Activated CD4-positive, CD25-positive, alpha-beta regulatory T cell treated with anti-CD3 and anti-CD28 coated beads, Interleukin-2, amount 50 U/mL, for 16 hours (primary cell): ENCODE data around the gene TUBGCP2.
"Not testable (repeated sequence)": the region's sequence is repeated elsewhere in the genome, so short reads cannot be mapped to it uniquely, and the experiment has no call there.

ENCODE experiments used
- DNase-seq: peaks from one replicate; pipeline ENCODE4 v3.0.0-alpha.2; 2020; ENCODE audit warnings: low read depth, low spot score

TUBGCP2 gene

GRCh38 chr10:133249094-133249780 is 59.4 kb downstream of the TUBGCP2 start:
- DNase-seq = no peak

DNA sequence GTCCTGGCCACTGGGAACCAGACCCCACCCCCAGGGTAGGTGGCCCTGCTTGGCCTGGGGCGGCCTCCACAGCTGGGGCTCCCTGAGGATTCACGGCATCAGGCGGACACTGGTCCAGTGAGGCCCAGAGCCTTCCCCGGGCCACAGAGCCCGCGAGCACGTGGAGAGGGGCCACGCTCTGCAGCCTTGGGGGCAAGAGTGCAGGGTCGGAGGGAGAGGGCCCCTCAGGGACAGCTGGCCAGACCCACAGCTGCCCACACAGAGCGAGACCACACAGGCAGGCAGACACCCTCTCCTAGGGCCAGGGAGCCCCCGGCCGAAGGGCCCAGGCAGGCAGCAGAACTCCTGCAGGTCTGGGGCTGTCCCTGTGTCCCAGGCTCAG is 60.3 kb downstream of the TUBGCP2 start:
- no peak for DNase-seq

- DNase-seq = no peak
These were observed 60.9 kb downstream of the TUBGCP2 start for GRCh38 chr10:133247681-133248333.

GRCh38 chr10:133246236-133246626 is 62.4 kb downstream of the TUBGCP2 start:
- no peak for DNase-seq

DNA sequence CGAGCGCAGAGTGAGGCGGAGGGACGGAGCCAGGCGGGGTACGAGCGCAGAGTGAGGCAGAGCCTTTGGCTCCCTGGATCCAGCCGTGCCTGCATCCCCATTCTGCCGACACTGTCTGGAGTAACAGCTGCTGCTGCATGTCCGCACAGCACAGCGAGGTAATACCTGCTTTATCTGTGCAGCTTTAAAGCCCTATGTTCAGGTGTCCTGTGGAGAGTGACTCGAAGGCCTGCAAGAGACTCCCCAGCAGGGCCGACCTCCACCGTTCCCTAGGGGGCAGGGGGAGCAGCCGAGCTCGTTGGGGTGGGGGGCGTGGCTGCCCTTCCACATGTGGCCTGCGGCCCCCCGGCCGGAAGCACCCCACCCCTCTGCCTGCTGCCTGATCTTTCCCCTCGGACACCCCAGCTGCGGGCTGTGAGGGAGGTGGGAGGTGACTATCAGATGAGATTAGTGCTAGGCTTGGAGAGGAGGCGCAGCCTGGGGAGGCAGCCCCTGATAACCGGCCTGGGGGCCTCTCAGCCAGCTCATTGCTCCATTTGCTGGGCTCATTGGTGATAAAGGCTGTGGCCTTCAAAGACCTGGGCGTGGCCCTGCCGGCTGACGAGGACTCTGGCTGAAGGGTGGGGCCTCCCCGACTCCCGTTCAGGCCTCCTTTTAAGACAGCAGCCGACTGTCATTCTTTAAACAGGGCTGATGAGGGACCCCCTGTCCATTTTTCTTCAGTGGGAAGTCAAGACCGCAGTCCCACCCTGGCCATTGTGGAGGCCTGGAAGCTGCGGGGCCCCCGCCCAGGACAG is 63.0 kb downstream of the TUBGCP2 start:
- DNase-seq = no peak

DNA sequence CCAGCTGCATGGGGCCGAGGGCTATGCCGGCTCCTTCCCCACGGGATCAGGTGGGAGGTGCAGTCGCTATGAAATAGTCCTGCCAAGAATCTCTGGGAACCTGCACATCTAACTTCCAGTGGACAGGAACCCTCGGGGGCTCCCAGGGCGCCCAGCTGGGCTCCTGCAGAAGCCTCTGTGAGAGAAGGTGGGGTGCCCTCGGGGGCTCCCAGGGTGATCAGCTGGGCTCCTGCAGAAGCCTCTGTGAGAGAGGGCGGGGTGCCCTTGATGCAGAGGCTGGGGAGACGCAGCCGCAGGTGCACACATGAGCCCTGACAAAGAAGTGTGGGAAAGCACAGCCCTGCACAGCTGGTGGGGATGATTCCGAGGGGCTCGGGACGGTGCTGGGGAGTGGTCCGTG is 65.1 kb downstream of the TUBGCP2 start:
- DNase-seq = no peak

DNA sequence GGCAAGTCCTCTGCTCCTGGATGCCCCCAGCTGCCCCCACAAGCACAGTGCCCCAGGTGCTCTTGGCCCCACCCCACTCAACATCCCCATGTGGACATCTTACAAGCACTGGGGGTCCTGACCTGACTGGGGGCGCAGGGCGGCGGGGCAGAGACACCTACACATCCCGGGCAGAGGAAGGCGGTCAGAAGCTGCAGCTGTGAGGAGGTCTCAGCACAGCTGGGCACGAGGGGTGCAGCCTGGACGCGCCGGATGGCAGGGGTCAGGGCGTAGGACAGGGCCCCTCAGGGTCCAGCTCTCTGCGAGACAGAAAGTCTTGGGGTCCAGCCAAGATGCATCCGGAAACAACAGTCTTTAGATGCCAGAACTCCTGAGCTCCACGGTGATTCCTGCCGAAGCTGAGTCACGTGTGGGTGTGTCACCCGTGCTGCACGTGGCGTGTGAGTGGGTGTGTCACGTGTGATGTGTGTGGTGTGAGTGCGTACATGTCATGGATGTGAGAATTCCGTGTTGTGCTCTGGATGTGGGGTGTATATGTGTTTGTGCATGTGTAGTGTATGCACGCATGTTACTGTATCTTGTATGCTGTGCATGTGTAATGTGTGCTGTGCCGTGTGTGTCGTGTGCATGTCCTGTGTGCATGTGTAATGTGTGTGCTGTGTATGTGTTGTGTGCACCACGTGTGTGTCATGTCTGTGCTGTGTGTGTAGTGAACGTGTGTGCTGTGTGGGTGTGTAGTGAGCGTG is 65.9 kb downstream of the TUBGCP2 start:
- DNase-seq = no peak

- no peak for DNase-seq
These were observed 67.0 kb downstream of the TUBGCP2 start for GRCh38 chr10:133241501-133242205.

GRCh38 chr10:133239990-133240389 is 68.7 kb downstream of the TUBGCP2 start:
- no peak for DNase-seq

DNA sequence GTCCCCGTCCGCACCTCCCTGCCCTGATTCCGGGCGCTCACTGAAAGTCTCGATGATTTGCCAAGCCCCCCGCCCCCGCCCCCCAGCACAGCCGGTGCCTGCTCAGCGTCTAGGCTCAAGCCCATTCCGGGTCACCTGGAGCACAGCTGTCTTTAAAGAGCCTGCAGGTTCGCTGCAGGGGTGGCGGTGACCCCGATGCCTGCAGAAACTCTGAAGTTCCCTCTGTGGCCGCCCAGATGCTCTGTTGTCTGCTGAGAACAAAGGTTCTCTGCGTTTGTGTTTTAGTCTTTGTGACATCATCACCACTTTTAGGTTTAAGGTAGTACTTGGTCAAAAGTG is 70.2 kb downstream of the TUBGCP2 start:
- DNase-seq = no peak

DNA sequence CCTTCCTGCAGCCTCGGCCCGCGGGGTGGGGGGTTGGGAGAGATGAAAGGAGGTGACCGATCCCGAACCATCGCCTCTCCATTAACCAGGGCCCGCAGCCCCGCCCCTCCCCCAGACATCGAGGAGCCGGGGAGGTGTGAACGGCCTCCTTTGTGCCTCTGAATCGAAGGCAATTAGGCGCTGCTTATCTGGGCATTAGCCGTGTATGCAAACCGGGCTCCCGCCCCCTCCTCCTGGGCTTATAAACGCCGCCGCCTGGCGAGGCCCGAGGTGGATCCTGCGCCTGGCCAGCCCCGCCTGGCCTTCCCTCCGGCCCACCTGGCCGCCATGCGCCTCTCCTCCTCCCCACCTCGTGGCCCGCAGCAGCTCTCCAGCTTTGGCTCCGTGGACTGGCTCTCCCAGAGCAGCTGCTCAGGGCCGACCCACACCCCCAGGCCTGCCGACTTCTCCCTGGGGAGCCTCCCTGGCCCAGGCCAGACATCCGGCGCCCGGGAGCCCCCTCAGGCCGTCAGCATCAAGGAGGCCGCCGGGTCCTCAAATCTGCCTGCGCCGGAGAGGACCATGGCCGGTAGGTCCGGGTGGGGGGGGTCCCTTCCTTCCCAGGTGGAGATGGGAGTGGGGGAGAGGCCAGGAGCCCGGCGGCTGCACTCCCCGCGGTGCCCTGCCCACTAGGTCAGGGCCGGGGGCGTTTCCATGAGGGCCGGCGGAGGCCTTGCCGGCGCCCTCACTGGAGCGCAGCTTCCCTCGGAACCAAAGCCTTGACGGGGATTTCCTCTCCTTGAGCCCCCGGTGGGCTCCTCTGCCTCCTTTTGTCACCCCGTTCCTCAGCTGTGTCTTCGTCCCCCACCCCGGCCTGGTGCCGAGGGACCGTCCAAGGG is 70.8 kb downstream of the TUBGCP2 start, which contains the start of gene VENTX:
TSS of gene VENTX (plus strand) at position 268 of the 878 bp plus-strand sequence. CDS start at position 328, 60 bp downstream.
- DNase-seq = no peak

DNA sequence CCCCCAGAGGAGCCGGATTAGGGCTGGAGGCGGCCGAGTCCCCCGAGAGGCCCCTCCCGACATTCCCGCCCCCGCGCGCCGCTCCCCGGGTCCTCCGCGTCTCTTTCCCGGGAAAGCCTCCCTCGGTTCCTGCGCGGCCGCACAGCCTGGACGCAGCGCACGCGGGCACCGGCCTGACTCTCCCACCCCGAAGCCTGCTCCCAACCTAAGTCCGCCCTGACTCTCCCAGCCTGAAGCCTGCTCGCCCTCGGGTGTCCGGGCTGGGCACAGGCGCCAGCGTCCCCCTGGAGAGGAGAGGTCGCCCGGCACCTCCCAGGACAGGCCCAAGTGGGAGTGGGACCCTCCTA is 71.5 kb downstream of the TUBGCP2 start:
- no peak for DNase-seq

DNA sequence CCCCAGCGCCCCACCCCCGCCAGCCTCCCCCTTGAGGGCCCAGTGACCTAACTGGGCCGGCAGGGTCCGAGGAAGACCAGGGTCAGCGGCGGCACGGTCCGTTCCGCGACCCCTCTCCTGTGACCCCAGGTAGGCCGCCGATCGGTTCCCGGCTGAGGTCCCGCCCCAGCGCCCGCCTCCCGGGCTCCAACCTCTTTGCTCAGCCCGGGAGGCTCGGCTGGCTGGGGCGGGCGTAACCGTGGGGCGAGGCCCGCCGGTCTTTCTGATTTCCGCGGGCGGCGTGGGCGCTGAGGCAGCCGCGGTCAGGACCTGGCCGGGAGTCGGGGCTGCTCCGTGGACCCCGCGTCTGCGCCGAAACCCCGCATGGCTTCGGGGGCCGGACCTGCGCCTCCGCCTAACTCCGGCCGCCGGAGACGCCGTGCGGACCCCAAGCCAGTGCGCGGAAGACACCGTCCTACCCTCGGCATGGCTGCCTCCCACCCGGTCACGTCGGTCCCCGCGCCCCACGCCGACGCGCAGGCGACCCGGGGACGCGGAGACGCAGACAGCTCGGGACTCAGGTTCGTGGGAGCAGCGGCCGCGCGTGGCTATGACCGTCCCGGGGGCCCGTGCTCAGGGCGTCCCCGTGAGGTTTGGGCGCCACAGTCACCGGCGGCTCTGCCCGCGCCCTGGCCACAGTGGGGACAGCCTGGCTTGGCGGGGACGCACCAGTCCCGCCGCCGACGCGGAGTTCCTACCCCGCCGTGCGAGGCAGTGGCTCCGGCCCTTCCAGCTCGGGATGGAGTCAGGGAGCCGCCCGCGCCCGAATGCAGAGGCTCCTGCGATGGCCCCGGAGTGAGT is 72.1 kb downstream of the TUBGCP2 start:
- DNase-seq = no peak

DNA sequence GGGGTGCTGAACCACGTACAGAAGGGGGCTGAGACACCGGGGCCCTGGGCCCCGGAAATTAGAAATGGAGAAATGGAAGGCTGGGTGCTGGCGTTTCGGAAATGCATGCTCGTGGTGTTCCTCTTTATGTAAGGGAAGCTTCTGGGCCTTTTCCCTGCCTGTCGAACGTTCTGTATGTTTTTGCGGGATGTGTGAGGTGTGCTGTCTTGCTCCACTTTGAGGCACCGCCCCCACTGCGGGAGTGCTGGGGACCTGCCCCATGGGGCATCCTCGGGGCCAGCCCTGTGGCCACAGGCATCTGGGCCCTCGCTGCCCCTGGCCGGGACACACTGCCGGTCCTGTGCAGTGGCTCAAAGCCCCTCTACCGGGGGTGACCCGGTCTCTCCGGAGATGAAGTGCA is 72.7 kb downstream of the TUBGCP2 start:
- no peak for DNase-seq

DNA sequence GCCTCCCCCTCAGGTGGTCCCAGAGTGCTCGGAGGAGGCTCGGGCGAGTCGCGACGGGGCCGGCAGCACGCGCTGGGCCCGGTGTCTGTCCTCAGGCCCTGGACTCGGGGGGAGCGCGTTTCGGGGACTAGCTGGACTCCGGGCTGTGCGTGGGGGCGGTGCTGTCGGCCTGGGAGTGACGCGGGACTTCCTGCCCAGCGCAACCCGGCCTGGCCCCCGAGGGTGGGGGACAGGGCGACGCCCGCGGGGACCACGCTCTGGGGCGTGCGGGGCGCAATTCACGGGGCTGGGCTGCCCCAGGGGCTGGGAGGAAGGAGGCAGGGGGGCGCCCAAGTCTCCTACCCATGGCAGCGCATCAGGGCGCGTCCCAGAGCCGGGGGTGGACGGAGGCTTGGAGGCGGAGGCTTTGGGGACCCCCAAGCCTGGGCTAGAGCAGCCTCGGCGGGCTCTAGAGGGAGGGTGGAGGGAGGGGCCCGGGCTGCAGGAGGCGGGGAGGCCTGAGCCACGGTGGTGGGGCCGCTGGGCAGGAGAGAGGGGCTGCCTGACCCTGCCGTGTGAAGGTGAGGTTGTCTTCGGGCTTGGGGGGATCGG is 73.3 kb downstream of the TUBGCP2 start:
- no peak for DNase-seq

DNA sequence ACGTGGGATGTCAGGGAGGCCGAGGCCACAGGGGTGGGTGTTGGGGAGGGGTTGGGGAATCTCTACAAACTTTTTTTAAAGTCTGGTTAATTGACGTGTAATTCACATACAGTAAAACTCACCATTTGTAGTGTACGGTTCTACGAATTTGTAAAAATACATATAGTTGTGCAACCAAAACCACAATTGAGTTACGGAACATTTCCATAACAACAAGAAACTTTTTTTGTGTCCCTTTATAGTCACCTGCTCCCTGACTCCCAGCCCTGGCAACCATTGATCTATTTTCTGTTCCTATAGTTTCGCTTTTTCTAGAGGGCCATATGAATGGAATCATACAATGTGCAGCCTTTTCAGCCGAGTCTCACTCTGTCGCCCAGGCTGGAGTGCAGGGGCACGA is 73.9 kb downstream of the TUBGCP2 start:
- not testable (repeated sequence) for DNase-seq

- no peak for DNase-seq
These were observed 76.6 kb downstream of the TUBGCP2 start for GRCh38 chr10:133231946-133232574.

DNA sequence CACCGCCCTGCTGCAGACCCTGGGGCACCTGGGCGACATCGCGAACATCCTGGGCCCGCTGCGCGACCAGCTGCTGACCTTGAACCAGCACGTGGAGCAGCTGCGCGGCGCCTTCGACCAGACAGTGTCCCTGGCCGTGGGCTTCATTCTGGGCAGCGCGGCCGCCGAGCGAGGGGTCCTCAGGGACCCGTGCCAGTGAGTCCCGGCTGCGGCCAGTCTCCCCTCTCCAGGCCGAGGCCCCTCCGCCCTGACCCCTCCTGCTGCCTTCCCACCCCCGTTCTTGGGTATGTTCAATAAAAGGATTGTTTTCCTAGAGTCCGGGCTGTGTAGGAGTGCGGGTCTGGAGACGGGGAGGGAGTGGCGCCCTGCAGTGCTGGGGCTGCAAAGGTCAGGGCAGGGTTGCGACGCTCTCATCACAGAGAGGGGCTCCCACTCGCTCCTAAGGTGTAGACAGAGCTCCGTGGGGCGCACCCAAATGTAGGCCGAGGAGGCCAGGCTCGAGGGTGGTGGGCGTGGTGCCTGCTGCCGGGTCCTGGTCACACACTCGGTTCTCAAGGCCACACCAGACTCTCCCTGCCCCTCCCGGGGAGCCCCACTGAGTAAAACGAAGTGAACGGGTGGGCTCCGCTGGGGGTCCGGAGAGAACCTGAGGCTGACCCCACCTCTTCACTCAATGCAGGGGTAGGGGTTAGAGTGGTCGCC is 77.3 kb downstream of the TUBGCP2 start:
- no peak for DNase-seq
